ENCODE data around the gene FAM149A.
A peak's percentile ranks its signal among the peaks of the same experiment; 100 is the strongest.

The FAM149A gene

GRCh38 chr4:186107947-186108346 lies 3.4 kb downstream of the FAM149A start:
- H3K4me1 Mint-ChIP-seq: peaks cover 7% of the 10 kb centered on the region
- TF ChIP-seq CTCF (IDR thresholded peaks at IDR 0.05; ENCODE audit: unreplicated experiment in 3 of 3): no peak

GRCh38 chr4:186108391-186108790 lies 3.9 kb downstream of the FAM149A start:
- no peak overlapping the region for H3K27ac Mint-ChIP-seq
- no peaks in the 10 kb centered on the region for H3K9me3 Mint-ChIP-seq
- peaks cover 47% of the 10 kb centered on the region for H3K27me3 Mint-ChIP-seq (ENCODE audit: low read depth)
- H3K36me3 Mint-ChIP-seq (ENCODE audit: low read depth): no peaks in the 10 kb centered on the region
- H3K4me1 Mint-ChIP-seq: peaks cover 7% of the 10 kb centered on the region
- no peak for TF ChIP-seq CTCF (IDR thresholded peaks at IDR 0.05; ENCODE audit: unreplicated experiment in 3 of 3)
- H3K4me3 Mint-ChIP-seq: peak overlapping the region in 1 of 3 experiments; percentile 10

More at GRCh38 chr4:186107947-186108346, 3.4 kb downstream of the FAM149A start:
- H3K9me3 Mint-ChIP-seq: no peaks in the 10 kb centered on the region
- H3K27ac Mint-ChIP-seq: no peak overlapping the region
- peak overlapping the region in 1 of 3 experiments; percentile 14 for H3K4me3 Mint-ChIP-seq
- no peaks in the 10 kb centered on the region for H3K36me3 Mint-ChIP-seq (ENCODE audit: low read depth)
- peaks cover 51% of the 10 kb centered on the region for H3K27me3 Mint-ChIP-seq (ENCODE audit: low read depth)

GRCh38 chr4:186109245-186109644 lies 4.7 kb downstream of the FAM149A start:
- Mint-ChIP-seq H3K36me3 (ENCODE audit: low read depth) (no peaks in the 10 kb centered on the region), H3K27ac (no peak overlapping the region), H3K27me3 (ENCODE audit: low read depth) (peaks cover 38% of the 10 kb centered on the region), H3K9me3 (no peaks in the 10 kb centered on the region), H3K4me3 (no peak overlapping the region), H3K4me1 (peaks cover 7% of the 10 kb centered on the region)
- no peak for TF ChIP-seq CTCF (IDR thresholded peaks at IDR 0.05; ENCODE audit: unreplicated experiment in 3 of 3)

- Mint-ChIP-seq H3K27me3 (ENCODE audit: low read depth) (peaks cover 16% of the 10 kb centered on the region), H3K27ac (no peak overlapping the region), H3K36me3 (ENCODE audit: low read depth) (peaks cover 3% of the 10 kb centered on the region), H3K9me3 (peaks cover 2% of the 10 kb centered on the region), H3K4me1 (no peaks in the 10 kb centered on the region), H3K4me3 (peak overlapping the region in 1 of 3 experiments; percentile 10)
- TF ChIP-seq CTCF (IDR thresholded peaks at IDR 0.05; ENCODE audit: unreplicated experiment in 3 of 3): no peak
Measured at GRCh38 chr4:186116697-186117096, 12.2 kb downstream of the FAM149A start.

- Mint-ChIP-seq H3K4me3 (no peak overlapping the region), H3K27me3 (ENCODE audit: low read depth) (peaks cover 16% of the 10 kb centered on the region), H3K27ac (no peak overlapping the region), H3K36me3 (ENCODE audit: low read depth) (peaks cover 3% of the 10 kb centered on the region), H3K9me3 (peaks cover 2% of the 10 kb centered on the region), H3K4me1 (no peaks in the 10 kb centered on the region)
- TF ChIP-seq CTCF (IDR thresholded peaks at IDR 0.05; ENCODE audit: unreplicated experiment in 3 of 3): no peak
Measured at GRCh38 chr4:186118582-186118981, 14.1 kb downstream of the FAM149A start.

- no peaks in the 10 kb centered on the region for H3K4me1 Mint-ChIP-seq
- H3K27ac Mint-ChIP-seq: no peak overlapping the region
- H3K9me3 Mint-ChIP-seq: peaks cover 2% of the 10 kb centered on the region
- H3K27me3 Mint-ChIP-seq (ENCODE audit: low read depth): peaks cover 21% of the 10 kb centered on the region
- no peak for TF ChIP-seq CTCF (IDR thresholded peaks at IDR 0.05; ENCODE audit: unreplicated experiment in 3 of 3)
- peaks cover 3% of the 10 kb centered on the region for H3K36me3 Mint-ChIP-seq (ENCODE audit: low read depth)
- no peak overlapping the region for H3K4me3 Mint-ChIP-seq
Measured at GRCh38 chr4:186121057-186121456, 16.6 kb downstream of the FAM149A start.

Measured in nephron (organoid).